Memory B cell (primary cell): Measurements from ENCODE around the gene BPIFB3.

Experiments used
- ATAC-seq: fragments of 150-1000 bp; cut with Tn5 transposase; 2 replicates; pipeline ENCODE4 v1.10.0; 2021; ENCODE audit warnings: low read depth, mild to moderate bottlenecking, moderate library complexity
- DNase-seq, 2 donors: peaks; one replicate each; pipeline ENCODE4 v3.0.0; 2022; ENCODE audit warnings: low spot score in 2 of 2
- H3K27ac Mint-ChIP-seq: one replicate; pipeline ENCODE4 v1.8.0; 2022; ENCODE audit warnings: mild to moderate bottlenecking, moderate library complexity, mixed read lengths
- H3K27me3 Mint-ChIP-seq: one replicate; pipeline ENCODE4 v1.8.0; 2022; ENCODE audit warnings: mixed read lengths
- H3K36me3 Mint-ChIP-seq: one replicate; pipeline ENCODE4 v1.8.0; 2022; ENCODE audit warnings: mild to moderate bottlenecking, mixed read lengths
- H3K4me1 Mint-ChIP-seq: one replicate; pipeline ENCODE4 v1.8.0; 2022; ENCODE audit warnings: mixed read lengths
- H3K4me3 Mint-ChIP-seq: one replicate; pipeline ENCODE4 v1.8.0; 2022; ENCODE audit warnings: mild to moderate bottlenecking, moderate library complexity, mixed read lengths
- H3K9me3 Mint-ChIP-seq: one replicate; pipeline ENCODE4 v1.8.0; 2022; ENCODE audit warnings: mixed read lengths

Gene BPIFB3

GRCh38 chr20:33053291-33054106, at the start of gene BPIFB3:
Gene BPIFB3, plus strand, starts transcription at chr20:33053903. Its CDS starts 1,533 bp downstream, at chr20:33055436.
- ATAC-seq, result no peak
- Mint-ChIP-seq H3K9me3 (no peaks in the 10 kb centered on the region), H3K36me3 (no peaks in the 10 kb centered on the region), H3K27me3 (no peaks in the 10 kb centered on the region), H3K4me1 (no peaks in the 10 kb centered on the region), H3K4me3 (no peak within 1 kb of the TSS), H3K27ac (no peak within 1 kb of the TSS)
- DNase-seq, result no peak

GRCh38 chr20:33004141-33004751, 49.5 kb upstream of the BPIFB3 start, which contains the start of gene SUN5:
Gene SUN5, minus strand, starts transcription at chr20:33004433. Its CDS starts 93 bp downstream, at chr20:33004340.
- Mint-ChIP-seq H3K4me1 (peaks cover 16% of the 10 kb centered on the region), H3K9me3 (peaks cover 2% of the 10 kb centered on the region), H3K27me3 (peaks cover 2% of the 10 kb centered on the region), H3K4me3 (no peak within 1 kb of the TSS), H3K36me3 (peaks cover 3% of the 10 kb centered on the region), H3K27ac (no peak within 1 kb of the TSS)
- DNase-seq (no peak), ATAC-seq (no peak)

- H3K27me3 Mint-ChIP-seq, result peaks cover 2% of the 10 kb centered on the region
- H3K9me3 Mint-ChIP-seq, result peaks cover 2% of the 10 kb centered on the region
- peaks cover 3% of the 10 kb centered on the region for H3K36me3 Mint-ChIP-seq
- H3K4me1 Mint-ChIP-seq, result peaks cover 10% of the 10 kb centered on the region
- H3K4me3 Mint-ChIP-seq, result no peak overlapping the region
- ATAC-seq, result no peak
- H3K27ac Mint-ChIP-seq, result no peak overlapping the region
- no peak for DNase-seq
These were observed 48.6 kb upstream of the BPIFB3 start for GRCh38 chr20:33005132-33005566.

GRCh38 chr20:33005908-33006775, 47.6 kb upstream of the BPIFB3 start:
- peaks cover 2% of the 10 kb centered on the region for H3K9me3 Mint-ChIP-seq
- ATAC-seq (no peak), DNase-seq (no peak)
- peaks cover 3% of the 10 kb centered on the region for H3K36me3 Mint-ChIP-seq
- no peak overlapping the region for H3K27ac Mint-ChIP-seq
- H3K4me1 Mint-ChIP-seq, result peaks cover 9% of the 10 kb centered on the region
- H3K4me3 Mint-ChIP-seq, result no peak overlapping the region
- H3K27me3 Mint-ChIP-seq, result peaks cover 4% of the 10 kb centered on the region

GRCh38 chr20:33006776-33007375, 46.8 kb upstream of the BPIFB3 start:
- no peak overlapping the region for H3K4me3 Mint-ChIP-seq
- peaks cover 4% of the 10 kb centered on the region for H3K27me3 Mint-ChIP-seq
- no peak for ATAC-seq
- peaks cover 3% of the 10 kb centered on the region for H3K36me3 Mint-ChIP-seq
- no peak for DNase-seq
- no peak overlapping the region for H3K27ac Mint-ChIP-seq
- peaks cover 2% of the 10 kb centered on the region for H3K9me3 Mint-ChIP-seq
- H3K4me1 Mint-ChIP-seq, result peaks cover 8% of the 10 kb centered on the region

GRCh38 chr20:33007376-33008335, 46.0 kb upstream of the BPIFB3 start, which contains the start of gene BPIFB2:
Gene BPIFB2, plus strand, starts transcription at chr20:33007704. Its CDS starts 871 bp downstream, at chr20:33008575.
- Mint-ChIP-seq H3K27ac (no peak within 1 kb of the TSS), H3K4me3 (no peak within 1 kb of the TSS), H3K36me3 (peaks cover 3% of the 10 kb centered on the region), H3K9me3 (peaks cover 2% of the 10 kb centered on the region), H3K27me3 (peaks cover 4% of the 10 kb centered on the region), H3K4me1 (peaks cover 6% of the 10 kb centered on the region)
- no peak for DNase-seq
- no peak for ATAC-seq

GRCh38 chr20:33008336-33009213, 45.1 kb upstream of the BPIFB3 start:
- Mint-ChIP-seq H3K27me3 (peaks cover 4% of the 10 kb centered on the region), H3K36me3 (peaks cover 3% of the 10 kb centered on the region), H3K4me3 (no peak overlapping the region), H3K4me1 (peaks cover 6% of the 10 kb centered on the region), H3K9me3 (peaks cover 2% of the 10 kb centered on the region), H3K27ac (no peak overlapping the region)
- DNase-seq (no peak), ATAC-seq (no peak)

- ATAC-seq (no peak), DNase-seq (no peak)
- H3K9me3 Mint-ChIP-seq, result peaks cover 2% of the 10 kb centered on the region
- peaks cover 4% of the 10 kb centered on the region for H3K27me3 Mint-ChIP-seq
- H3K4me3 Mint-ChIP-seq, result no peak overlapping the region
- peaks cover 3% of the 10 kb centered on the region for H3K36me3 Mint-ChIP-seq
- no peak overlapping the region for H3K27ac Mint-ChIP-seq
- peaks cover 6% of the 10 kb centered on the region for H3K4me1 Mint-ChIP-seq
These were observed 44.2 kb upstream of the BPIFB3 start for GRCh38 chr20:33009214-33010132.

- Mint-ChIP-seq H3K27ac (no peak overlapping the region), H3K4me3 (no peak overlapping the region), H3K9me3 (peaks cover 2% of the 10 kb centered on the region), H3K4me1 (peaks cover 6% of the 10 kb centered on the region), H3K36me3 (peaks cover 3% of the 10 kb centered on the region), H3K27me3 (peaks cover 4% of the 10 kb centered on the region)
- DNase-seq, result no peak
- ATAC-seq, result no peak
These were observed 43.6 kb upstream of the BPIFB3 start for GRCh38 chr20:33010133-33010504.

- Mint-ChIP-seq H3K4me1 (peaks cover 3% of the 10 kb centered on the region), H3K36me3 (no peaks in the 10 kb centered on the region), H3K27ac (no peak overlapping the region), H3K27me3 (peaks cover 4% of the 10 kb centered on the region), H3K9me3 (no peaks in the 10 kb centered on the region), H3K4me3 (no peak overlapping the region)
- ATAC-seq, result no peak
- no peak for DNase-seq
These were observed 42.8 kb upstream of the BPIFB3 start for GRCh38 chr20:33010674-33011449.
